Measurements from ENCODE around the gene FEV. TPM values are rescaled to one million over a fixed set of nuclear protein-coding genes. Genes with fewer than 3 reads are reported as not detected.

FEV gene
- polyA plus RNA-seq, 3 donors = not detected

- H3K4me2 ChIP-seq (replicated peaks; ENCODE audit: extremely low read depth, low read length, poor library complexity, severe bottlenecking) = no peak overlapping the region
- H3K4me1 ChIP-seq (ENCODE audit: control insufficient read depth in 1 of 2, insufficient read depth in 2 of 2, low read length in 2 of 2) = no peaks in the 10 kb centered on the region
- no peak for TF ChIP-seq CTCF (IDR thresholded peaks at IDR 0.05)
- H3K36me3 Mint-ChIP-seq = no peaks in the 10 kb centered on the region
- no peak overlapping the region for H3K9ac ChIP-seq (ENCODE audit: insufficient read depth, low read length, poor library complexity, severe bottlenecking)
- no peak overlapping the region for H3K4me3 ChIP-seq (replicated peaks in 1 of 3; ENCODE audit: low read depth in 2 of 3, low read length in 3 of 3)
- intact Hi-C loops (cut with micrococcal nuclease) = no loop called here
- H3K4me3 Mint-ChIP-seq = no peak overlapping the region
- H3K36me3 ChIP-seq (replicated peaks in 1 of 2; ENCODE audit: control insufficient read depth in 1 of 2, insufficient read depth in 2 of 2, low read length in 2 of 2) = no peaks in the 10 kb centered on the region
- H3K9me3 Mint-ChIP-seq = peaks cover 0 to 1% (median 0%) of the 10 kb centered on the region in 7 donors
- no peaks in the 10 kb centered on the region for H3K4me1 Mint-ChIP-seq
- DNase-seq = no peak
- H3K27me3 Mint-ChIP-seq (ENCODE audit: low read depth in 3 of 3) = peaks cover 30 to 56% (median 34%) of the 10 kb centered on the region in 3 donors
- H3K79me2 ChIP-seq (ENCODE audit: insufficient read depth, low read length) = no peaks in the 10 kb centered on the region
- WGBS (ENCODE audit: insufficient coverage) = 89% methylated on average over 19 of the region's 21 CpGs
- peak overlapping the region in 1 of 7 donors; percentile 8 for H3K27ac Mint-ChIP-seq
- no peaks in the 10 kb centered on the region for H4K20me1 ChIP-seq (ENCODE audit: insufficient read depth, low read length)
- no peak overlapping the region for H2AFZ ChIP-seq (ENCODE audit: insufficient read depth, low read depth, low read length, poor library complexity, severe bottlenecking)
- H3K27ac ChIP-seq (ENCODE audit: low read depth in 1 of 2, low read length in 2 of 2) = no peak overlapping the region
- H3K27me3 ChIP-seq (ENCODE audit: control insufficient read depth in 2 of 2, insufficient read depth in 2 of 2, low read length in 2 of 2) = peaks cover 0 to 23% of the 10 kb centered on the region in 2 donors
- no peaks in the 10 kb centered on the region for H3K9me3 ChIP-seq (replicated peaks in 1 of 2; ENCODE audit: control insufficient read depth in 1 of 2, insufficient read depth in 1 of 2, low read length in 2 of 2)
Observed at GRCh38 chr2:219031005-219031738, 46.2 kb upstream of the FEV start.

GRCh38 chr2:219030177-219030940 lies 45.4 kb upstream of the FEV start:
- no peak overlapping the region for H3K4me3 ChIP-seq (replicated peaks in 1 of 3; ENCODE audit: low read depth in 2 of 3, low read length in 3 of 3)
- no peak overlapping the region for H3K27ac Mint-ChIP-seq
- peaks cover 0 to 21% of the 10 kb centered on the region in 2 donors for H3K27me3 ChIP-seq (ENCODE audit: control insufficient read depth in 2 of 2, insufficient read depth in 2 of 2, low read length in 2 of 2)
- H3K79me2 ChIP-seq (ENCODE audit: insufficient read depth, low read length) = no peaks in the 10 kb centered on the region
- H3K9me3 Mint-ChIP-seq = peaks cover 0 to 1% (median 0%) of the 10 kb centered on the region in 7 donors
- TF ChIP-seq CTCF (IDR thresholded peaks at IDR 0.05) = no peak
- H3K36me3 ChIP-seq (replicated peaks in 1 of 2; ENCODE audit: control insufficient read depth in 1 of 2, insufficient read depth in 2 of 2, low read length in 2 of 2) = no peaks in the 10 kb centered on the region
- no peaks in the 10 kb centered on the region for H3K4me1 Mint-ChIP-seq
- H3K4me2 ChIP-seq (replicated peaks; ENCODE audit: extremely low read depth, low read length, poor library complexity, severe bottlenecking) = no peak overlapping the region
- DNase-seq = no peak
- intact Hi-C loops (cut with micrococcal nuclease) = no loop called here
- H3K4me3 Mint-ChIP-seq = no peak overlapping the region
- H3K27ac ChIP-seq (ENCODE audit: low read depth in 1 of 2, low read length in 2 of 2) = no peak overlapping the region
- WGBS (ENCODE audit: insufficient coverage) = 87% methylated on average over 13 of the region's 16 CpGs
- H3K9me3 ChIP-seq (replicated peaks in 1 of 2; ENCODE audit: control insufficient read depth in 1 of 2, insufficient read depth in 1 of 2, low read length in 2 of 2) = no peaks in the 10 kb centered on the region
- no peak overlapping the region for H2AFZ ChIP-seq (ENCODE audit: insufficient read depth, low read depth, low read length, poor library complexity, severe bottlenecking)
- no peaks in the 10 kb centered on the region for H3K4me1 ChIP-seq (ENCODE audit: control insufficient read depth in 1 of 2, insufficient read depth in 2 of 2, low read length in 2 of 2)
- H3K9ac ChIP-seq (ENCODE audit: insufficient read depth, low read length, poor library complexity, severe bottlenecking) = no peak overlapping the region
- peaks cover 28 to 48% (median 28%) of the 10 kb centered on the region in 3 donors for H3K27me3 Mint-ChIP-seq (ENCODE audit: low read depth in 3 of 3)
- H3K36me3 Mint-ChIP-seq = no peaks in the 10 kb centered on the region
- H4K20me1 ChIP-seq (ENCODE audit: insufficient read depth, low read length) = no peaks in the 10 kb centered on the region
